A673 (cell line): Measurements from ENCODE around the gene USP10. TPM values are rescaled to one million over a fixed set of nuclear protein-coding genes. Genes with fewer than 3 reads are reported as not detected.
A peak's percentile ranks its signal among the peaks of the same experiment; 100 is the strongest.

Experiments used
- BruUV-seq: library from RNA; stranded (reverse); fragments of 400-500 nt; replicated peaks from 2 replicates; lab custom pipeline; 2021; lab: Mats Ljungman, UMichigan
- CTCF ChIA-PET: fragments of 300-600 bp; sonication (Branson Sonifier 250); formaldehyde crosslinking; loops from one replicate; lab custom pipeline; 2022; ENCODE audit warnings: antibody characterized with exemption; lab: Charles Lee
- POLR2A ChIA-PET: fragments of 300-600 bp; sonication (Branson Sonifier 250); formaldehyde crosslinking; loops from one replicate; lab custom pipeline; 2022; ENCODE audit warnings: antibody characterized with exemption; ENCODE audit not compliant: low non-redundant PET; lab: Charles Lee
- DNase-seq: peaks from one replicate; pipeline ENCODE4 v3.0.0-alpha.2; 2015; ENCODE audit warnings: low spot score
- H3K27ac ChIP-seq: fragments of 200-600 bp; sonication (generic); 2 replicates; pipeline ENCODE4 v1.5.1; 2016; ENCODE audit warnings: mixed run types, low read depth, mild to moderate bottlenecking, mixed read lengths, antibody characterized with exemption, low read length; ENCODE audit not compliant: poor library complexity, severe bottlenecking
- H3K27me3 ChIP-seq: fragments of 200-600 bp; sonication (generic); replicated peaks from 2 replicates; pipeline ENCODE4 v1.6.1; 2017; ENCODE audit warnings: mixed run types, low read depth, mild to moderate bottlenecking, mixed read lengths, antibody characterized with exemption, low read length; ENCODE audit not compliant: insufficient read depth, poor library complexity
- H3K36me3 ChIP-seq: fragments of 200-600 bp; sonication (generic); 2 replicates; pipeline ENCODE4 v1.6.1; 2016; ENCODE audit warnings: mixed run types, mild to moderate bottlenecking, mixed read lengths, antibody characterized with exemption, low read length; ENCODE audit not compliant: insufficient read depth, poor library complexity, severe bottlenecking
- H3K4me1 ChIP-seq: fragments of 200-600 bp; sonication (generic); 2 replicates; pipeline ENCODE4 v1.6.1; 2017; ENCODE audit warnings: mixed run types, mild to moderate bottlenecking, mixed read lengths, antibody characterized with exemption, low read length; ENCODE audit not compliant: insufficient read depth, poor library complexity, severe bottlenecking
- H3K4me3 ChIP-seq: fragments of 200-600 bp; sonication (generic); 2 replicates; pipeline ENCODE4 v1.5.1; 2016; ENCODE audit warnings: low read depth, mixed run types, mild to moderate bottlenecking, mixed read lengths, low read length; ENCODE audit not compliant: poor library complexity, severe bottlenecking
- H3K9me3 ChIP-seq: fragments of 200-600 bp; sonication (generic); 2 replicates; pipeline ENCODE4 v1.6.1; 2016; ENCODE audit warnings: mixed run types, low read depth, mild to moderate bottlenecking, mixed read lengths, antibody characterized with exemption, low read length; ENCODE audit not compliant: poor library complexity, severe bottlenecking
- CTCF ChIP-seq: fragments of 300-800, 200-600 bp; sonication (generic); conservative IDR thresholded peaks from 2 replicates; pipeline ENCODE4 v1.5.1; 2017; ENCODE audit warnings: low read depth, mild to moderate bottlenecking, antibody characterized with exemption, low read length, moderate library complexity, mixed read lengths
- EZH2 ChIP-seq: fragments of 200-600 bp; sonication (generic); IDR thresholded peaks from 2 replicates; pipeline ENCODE4 v1.6.1; 2017; ENCODE audit warnings: borderline replicate concordance, low read depth, mild to moderate bottlenecking, mixed read lengths, antibody characterized with exemption, low read length; ENCODE audit not compliant: poor library complexity, severe bottlenecking
- intact Hi-C: fragments of 100-400 bp; cut with micrococcal nuclease; formaldehyde crosslinking; loops from one replicate; pipeline ENCODE4 v1.10.0; 2022; ENCODE audit not compliant: unreplicated experiment
- total RNA-seq: library from RNA; stranded (reverse); gene quantifications from 2 replicates; pipeline ENCODE4 v1.2.3, GENCODE V29; 2021

Gene USP10
- total RNA-seq, 1 experiment from 2014 or later, result 171 TPM

DNA sequence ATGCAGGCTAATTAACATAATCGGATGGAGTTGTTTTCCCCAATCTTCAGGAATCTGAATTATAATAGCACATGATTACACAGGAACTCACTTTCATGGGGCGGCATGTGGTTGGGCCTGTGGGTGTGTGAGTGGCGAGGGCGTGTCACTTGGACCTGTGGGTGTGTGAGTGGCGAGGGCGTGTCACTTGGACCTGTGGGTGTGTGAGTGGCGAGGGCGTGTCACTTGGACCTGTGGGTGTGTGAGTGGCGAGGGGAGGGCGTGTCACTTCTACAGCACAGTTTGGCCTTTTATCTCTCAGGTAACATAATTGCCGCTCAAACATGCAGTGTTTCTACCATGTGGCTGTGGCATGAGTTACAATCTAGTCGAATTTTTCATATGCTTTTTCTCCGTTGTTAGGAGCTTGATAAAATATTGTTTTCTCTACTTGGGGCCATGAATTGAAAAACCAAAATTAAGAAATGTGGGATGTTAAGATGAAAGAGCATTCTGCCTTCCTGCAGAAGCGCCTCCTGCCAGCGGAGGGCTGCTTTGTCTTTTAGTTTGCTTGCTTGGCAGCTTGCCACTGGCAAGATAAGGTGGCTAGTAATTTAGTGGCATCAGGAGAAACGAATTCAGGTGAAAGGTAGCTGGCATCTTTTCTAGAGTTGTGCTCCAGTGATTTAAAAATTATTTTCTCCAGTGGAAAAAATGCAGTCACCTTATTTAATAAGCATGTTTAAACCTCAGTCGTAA lies 36.2 kb downstream of the USP10 start:
- H3K36me3 ChIP-seq, result no peaks in the 10 kb centered on the region
- no peaks in the 10 kb centered on the region for H3K27me3 ChIP-seq
- H3K4me1 ChIP-seq, result peaks cover 62% of the 10 kb centered on the region
- CTCF ChIA-PET, result no interaction called here
- POLR2A ChIA-PET, result interaction anchor here (0.6 kb wide), 1 partner anchor 215 kb away, joined by 4 read pairs; no protein-coding TSS in a partner anchor
- H3K9me3 ChIP-seq, result no peaks in the 10 kb centered on the region
- TF ChIP-seq EZH2 (no peak), CTCF (no peak)
- no peak for DNase-seq
- H3K4me3 ChIP-seq, result no peak overlapping the region
- intact Hi-C loops, result loop anchor here (5.0 kb wide), 1 partner anchor 236 kb away; no protein-coding TSS in a partner anchor
- no TSS peak for BruUV-seq
- peak overlapping the region; percentile 74 for H3K27ac ChIP-seq

GRCh38 chr16:84737192-84738011 lies 37.6 kb downstream of the USP10 start:
- Histone ChIP-seq H3K27me3 (no peaks in the 10 kb centered on the region), H3K27ac (peak overlapping the region; percentile 59), H3K9me3 (no peaks in the 10 kb centered on the region), H3K4me3 (no peak overlapping the region), H3K36me3 (no peaks in the 10 kb centered on the region), H3K4me1 (peaks cover 62% of the 10 kb centered on the region)
- intact Hi-C loops, result loop anchor here (5.0 kb wide), 1 partner anchor 235 kb away; no protein-coding TSS in a partner anchor
- DNase-seq, result no peak
- no peak for TF ChIP-seq EZH2
- TF ChIP-seq CTCF, result no peak
- CTCF ChIA-PET, result interaction anchor here (0.6 to 1.5 kb wide), 6 partner anchors 8 to 68 kb away, joined by 3 to 7 read pairs (median 4); no protein-coding TSS in a partner anchor
- POLR2A ChIA-PET, result no interaction called here
- no TSS peak for BruUV-seq

GRCh38 chr16:84738255-84739038 lies 38.6 kb downstream of the USP10 start:
- ChIA-PET POLR2A (no interaction called here), CTCF (interaction anchor here (0.6 to 1.5 kb wide), 13 partner anchors 9 to 232 kb away, joined by 3 to 7 read pairs (median 4); no protein-coding TSS in a partner anchor)
- TF ChIP-seq EZH2, result no peak
- TF ChIP-seq CTCF, result peak; percentile 96
- H3K36me3 ChIP-seq, result no peaks in the 10 kb centered on the region
- intact Hi-C loops, result loop anchor here (5.0 kb wide), 1 partner anchor 234 kb away; no protein-coding TSS in a partner anchor
- peak overlapping the region; percentile 59 for H3K27ac ChIP-seq
- no peaks in the 10 kb centered on the region for H3K9me3 ChIP-seq
- H3K27me3 ChIP-seq, result no peaks in the 10 kb centered on the region
- peaks cover 63% of the 10 kb centered on the region for H3K4me1 ChIP-seq
- DNase-seq, result peak; percentile 87
- H3K4me3 ChIP-seq, result no peak overlapping the region
- no TSS peak for BruUV-seq
